OCI-LY1 (cell line): ENCODE results near the gene SORBS2.

Experiments
- H2AFZ ChIP-seq: fragments of 200-600 bp; sonication (generic), shearing (Covaris generic); 2 replicates; pipeline ENCODE4 v1.6.0; 2014; ENCODE audit warnings: antibody characterized with exemption, mild to moderate bottlenecking, low read length
- H3F3A ChIP-seq: fragments of 200-600 bp; sonication (generic), shearing (Covaris generic); 2 replicates; pipeline ENCODE4 v1.6.0; 2014; ENCODE audit warnings: mild to moderate bottlenecking, antibody characterized with exemption, low read length, moderate library complexity; ENCODE audit not compliant: insufficient read depth
- H3K27ac ChIP-seq: fragments of 200-600 bp; sonication (generic); 2 replicates; pipeline ENCODE4 v1.5.1; 2014; ENCODE audit warnings: low read length, mixed run types, mild to moderate bottlenecking, low read depth; ENCODE audit not compliant: poor library complexity, severe bottlenecking
- H3K27me3 ChIP-seq: fragments of 200-600 bp; sonication (generic); 2 replicates; pipeline ENCODE4 v1.6.0; 2014; ENCODE audit warnings: antibody characterized with exemption, mild to moderate bottlenecking, low read length, moderate library complexity; ENCODE audit not compliant: insufficient read depth
- H3K36me3 ChIP-seq: fragments of 200-600 bp; sonication (generic); 2 replicates; pipeline ENCODE4 v1.6.1; 2014; ENCODE audit warnings: mild to moderate bottlenecking, antibody characterized with exemption, low read length, moderate library complexity, mixed read lengths; ENCODE audit not compliant: insufficient read depth
- H3K4me1 ChIP-seq: fragments of 200-600 bp; sonication (generic); 2 replicates; pipeline ENCODE4 v1.5.1; 2014; ENCODE audit warnings: mild to moderate bottlenecking, low read length, moderate library complexity; ENCODE audit not compliant: insufficient read depth, severe bottlenecking
- H3K4me2 ChIP-seq: fragments of 200-600 bp; sonication (generic), shearing (Covaris generic); 2 replicates; pipeline ENCODE4 v1.6.1; 2014; ENCODE audit warnings: low read length
- H3K4me3 ChIP-seq: fragments of 200-600 bp; sonication (generic); 2 replicates; pipeline ENCODE4 v1.5.1; 2014; ENCODE audit warnings: low read length, low read depth, mild to moderate bottlenecking, mixed read lengths; ENCODE audit not compliant: poor library complexity, severe bottlenecking
- H3K79me2 ChIP-seq: fragments of 200-600 bp; shearing (Covaris generic); 2 replicates; pipeline ENCODE4 v1.6.1; 2016; ENCODE audit warnings: mixed run types, low read length, mixed read lengths; ENCODE audit not compliant: insufficient read depth
- H3K9ac ChIP-seq: fragments of 200-600 bp; sonication (generic), shearing (Covaris generic); 2 replicates; pipeline ENCODE4 v1.6.1; 2014; ENCODE audit warnings: mild to moderate bottlenecking, low read length, mixed read lengths
- H3K9me2 ChIP-seq: fragments of 200-600 bp; sonication (generic), shearing (Covaris generic); 2 replicates; pipeline ENCODE4 v1.6.1; 2014; ENCODE audit warnings: low read depth, mild to moderate bottlenecking, low read length, mixed read lengths
- H3K9me3 ChIP-seq: fragments of 200-600 bp; shearing (Covaris generic); 2 replicates; pipeline ENCODE4 v1.6.1; 2014; ENCODE audit warnings: low read length, mixed read lengths
- H4K20me1 ChIP-seq: fragments of 200-600 bp; sonication (generic), shearing (Covaris generic); 2 replicates; pipeline ENCODE4 v1.6.0; 2016; ENCODE audit warnings: mild to moderate bottlenecking, low read length; ENCODE audit not compliant: insufficient read depth
- CTCF ChIP-seq: fragments of 200-600 bp; sonication (generic), shearing (Covaris generic); IDR thresholded peaks from 2 replicates; pipeline ENCODE4 v1.5.1; 2017; ENCODE audit warnings: mild to moderate bottlenecking, antibody characterized with exemption, low read length, moderate library complexity, mixed read lengths
- EZH2 ChIP-seq: fragments of 200-600 bp; sonication (generic), shearing (Covaris generic); IDR thresholded peaks from 2 replicates; pipeline ENCODE4 v1.8.0; 2017; ENCODE audit warnings: borderline replicate concordance, mixed run types, mild to moderate bottlenecking, antibody characterized with exemption, low read length, moderate library complexity, mixed read lengths

Gene SORBS2

GRCh38 chr4:185660340-185660739, 151.7 kb downstream of the SORBS2 start:
- Histone ChIP-seq H3K9me3 (no peaks in the 10 kb centered on the region), H3K27ac (no peak overlapping the region), H3K27me3 (no peaks in the 10 kb centered on the region), H4K20me1 (no peaks in the 10 kb centered on the region), H3K9ac (no peak overlapping the region), H3K4me1 (no peaks in the 10 kb centered on the region), H3K4me3 (no peak overlapping the region), H3K9me2 (no peaks in the 10 kb centered on the region), H3K4me2 (no peak overlapping the region), H3F3A (no peaks in the 10 kb centered on the region), H3K36me3 (peaks cover 66% of the 10 kb centered on the region), H2AFZ (no peak overlapping the region), H3K79me2 (no peaks in the 10 kb centered on the region)
- no peak for TF ChIP-seq CTCF
- TF ChIP-seq EZH2, result no peak

GRCh38 chr4:185657699-185658098, 154.3 kb downstream of the SORBS2 start:
- H3K36me3 ChIP-seq, result peaks cover 67% of the 10 kb centered on the region
- H3K79me2 ChIP-seq, result no peaks in the 10 kb centered on the region

GRCh38 chr4:185657183-185657582, 154.8 kb downstream of the SORBS2 start:
- Histone ChIP-seq H3F3A (no peaks in the 10 kb centered on the region), H3K79me2 (no peaks in the 10 kb centered on the region), H3K36me3 (peaks cover 67% of the 10 kb centered on the region), H3K4me3 (no peak overlapping the region), H3K4me1 (no peaks in the 10 kb centered on the region), H4K20me1 (no peaks in the 10 kb centered on the region), H3K4me2 (no peak overlapping the region), H3K27me3 (no peaks in the 10 kb centered on the region), H2AFZ (no peak overlapping the region), H3K27ac (no peak overlapping the region), H3K9ac (no peak overlapping the region), H3K9me3 (no peaks in the 10 kb centered on the region), H3K9me2 (no peaks in the 10 kb centered on the region)
- TF ChIP-seq EZH2 (no peak), CTCF (no peak)

More at GRCh38 chr4:185657699-185658098, 154.3 kb downstream of the SORBS2 start:
- no peak overlapping the region for H3K27ac ChIP-seq
- H4K20me1 ChIP-seq, result no peaks in the 10 kb centered on the region
- H3K9me2 ChIP-seq, result no peaks in the 10 kb centered on the region
- TF ChIP-seq EZH2, result no peak
- TF ChIP-seq CTCF, result no peak
- no peak overlapping the region for H2AFZ ChIP-seq
- H3F3A ChIP-seq, result no peaks in the 10 kb centered on the region
- no peak overlapping the region for H3K4me2 ChIP-seq
- H3K27me3 ChIP-seq, result no peaks in the 10 kb centered on the region
- H3K4me3 ChIP-seq, result no peak overlapping the region
- no peak overlapping the region for H3K9ac ChIP-seq
- H3K4me1 ChIP-seq, result no peaks in the 10 kb centered on the region
- H3K9me3 ChIP-seq, result no peaks in the 10 kb centered on the region
